Vagina (tissue), 2 donors: ENCODE data around the gene TNIP1. TPM values are rescaled to one million over a fixed set of nuclear protein-coding genes. Genes with fewer than 3 reads are reported as not detected.
A peak's percentile ranks its signal among the peaks of the same experiment; 100 is the strongest.

Experiments
- DNase-seq, 2 donors: peaks; one replicate each; pipeline ENCODE4 v3.0.0-alpha.2; 2017; ENCODE audit errors: extremely low spot score in 2 of 2
- H3K27ac ChIP-seq: fragments of 200-600 bp; sonication (generic); one replicate; pipeline ENCODE4 v1.5.1; 2019
- H3K27me3 ChIP-seq: fragments of 200-600 bp; sonication (generic); one replicate; pipeline ENCODE4 v1.5.1; 2019
- H3K36me3 ChIP-seq, 2 donors: fragments of 200-600 bp; sonication (generic); one replicate each; pipeline ENCODE4 v1.5.1; 2017 to 2019
- H3K4me1 ChIP-seq: fragments of 200-600 bp; sonication (generic); one replicate; pipeline ENCODE4 v1.5.1; 2019
- H3K4me3 ChIP-seq, 2 donors: fragments of 200-600 bp; sonication (generic); 1 replicate in 1 of 2; 2 replicates in 1 of 2; pipeline ENCODE4 v1.5.1; 2016 to 2019
- H3K9me3 ChIP-seq: fragments of 200-600 bp; sonication (generic); one replicate; pipeline ENCODE4 v1.5.1; 2019
- POLR2A ChIP-seq, 2 donors: fragments of 450-650 bp; IDR thresholded peaks; one replicate each; pipeline ENCODE4 v1.6.1; 2017; ENCODE audit warnings: antibody characterized with exemption in 2 of 2, mild to moderate bottlenecking in 2 of 2, moderate library complexity in 2 of 2
- POLR2AphosphoS5 ChIP-seq, 2 donors: sonication (generic); formaldehyde crosslinking; IDR thresholded peaks; one replicate each; pipeline ENCODE4 v1.9.0; 2017; ENCODE audit warnings: antibody characterized with exemption in 2 of 2, mild to moderate bottlenecking in 2 of 2, low read depth in 1 of 2; ENCODE audit not compliant: insufficient read depth in 1 of 2
- intact Hi-C: fragments of 100-400 bp; cut with DNase I; formaldehyde crosslinking; loops from one replicate; pipeline ENCODE4 v1.15.1; 2023
- total RNA-seq: library from RNA; depleted of rRNA; stranded (reverse); fragments of >200 nt; gene quantifications from one replicate; pipeline ENCODE4 v1.2.3, GENCODE V29; 2016
- TF ChIP-seq, protein P1 (sequence below), 3 experiments: fragments of 450-650 bp in 2 of 3; fragments of 200-600 bp in 1 of 3; sonication (generic) in 1 of 3; IDR thresholded peaks; one replicate each; pipeline ENCODE4 v1.5.1; 2017 to 2019; ENCODE audit warnings: antibody characterized with exemption in 3 of 3, mild to moderate bottlenecking in 2 of 3, moderate library complexity in 2 of 3

TNIP1 gene
- total RNA-seq, 1 donor from 2014 or later, result 92.6 TPM

DNA sequence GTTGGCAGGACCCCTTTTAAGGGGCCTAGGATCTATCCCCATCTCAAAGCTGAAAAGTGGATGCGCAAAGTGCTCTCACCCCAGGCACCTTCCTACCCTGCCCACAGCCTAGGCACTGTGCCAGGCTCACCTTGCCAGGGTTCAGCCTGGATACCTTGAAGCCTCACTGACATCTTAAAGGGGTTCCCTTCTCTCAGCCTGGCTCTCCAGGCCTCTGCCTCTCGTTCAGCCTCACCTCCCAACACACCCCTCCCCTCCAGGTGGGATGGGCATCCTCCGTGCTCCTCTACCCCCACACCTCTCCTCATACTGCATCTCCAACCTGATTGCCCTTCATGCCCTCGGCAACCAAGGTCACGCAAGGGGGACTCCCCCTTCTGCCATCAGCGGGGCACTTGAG lies 25.5 kb downstream of the TNIP1 start:
- no peak overlapping the region for H3K4me3 ChIP-seq
- no peaks in the 10 kb centered on the region for H3K9me3 ChIP-seq
- DNase-seq, result no peak
- H3K27me3 ChIP-seq, result no peaks in the 10 kb centered on the region
- H3K4me1 ChIP-seq, result peaks cover 23% of the 10 kb centered on the region
- peaks cover 0 to 64% of the 10 kb centered on the region in 2 donors for H3K36me3 ChIP-seq
- no peak overlapping the region for H3K27ac ChIP-seq
- intact Hi-C loops, result no loop called here
- TF ChIP-seq POLR2AphosphoS5 (IDR thresholded peaks at IDR 0.05; ENCODE audit: insufficient read depth in 1 of 2, low read depth in 1 of 2) (no peak), POLR2A (IDR thresholded peaks at IDR 0.05) (no peak)
- TF ChIP-seq, protein P1, sequence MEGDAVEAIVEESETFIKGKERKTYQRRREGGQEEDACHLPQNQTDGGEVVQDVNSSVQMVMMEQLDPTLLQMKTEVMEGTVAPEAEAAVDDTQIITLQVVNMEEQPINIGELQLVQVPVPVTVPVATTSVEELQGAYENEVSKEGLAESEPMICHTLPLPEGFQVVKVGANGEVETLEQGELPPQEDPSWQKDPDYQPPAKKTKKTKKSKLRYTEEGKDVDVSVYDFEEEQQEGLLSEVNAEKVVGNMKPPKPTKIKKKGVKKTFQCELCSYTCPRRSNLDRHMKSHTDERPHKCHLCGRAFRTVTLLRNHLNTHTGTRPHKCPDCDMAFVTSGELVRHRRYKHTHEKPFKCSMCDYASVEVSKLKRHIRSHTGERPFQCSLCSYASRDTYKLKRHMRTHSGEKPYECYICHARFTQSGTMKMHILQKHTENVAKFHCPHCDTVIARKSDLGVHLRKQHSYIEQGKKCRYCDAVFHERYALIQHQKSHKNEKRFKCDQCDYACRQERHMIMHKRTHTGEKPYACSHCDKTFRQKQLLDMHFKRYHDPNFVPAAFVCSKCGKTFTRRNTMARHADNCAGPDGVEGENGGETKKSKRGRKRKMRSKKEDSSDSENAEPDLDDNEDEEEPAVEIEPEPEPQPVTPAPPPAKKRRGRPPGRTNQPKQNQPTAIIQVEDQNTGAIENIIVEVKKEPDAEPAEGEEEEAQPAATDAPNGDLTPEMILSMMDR (IDR thresholded peaks at IDR 0.05), result no peak

DNA sequence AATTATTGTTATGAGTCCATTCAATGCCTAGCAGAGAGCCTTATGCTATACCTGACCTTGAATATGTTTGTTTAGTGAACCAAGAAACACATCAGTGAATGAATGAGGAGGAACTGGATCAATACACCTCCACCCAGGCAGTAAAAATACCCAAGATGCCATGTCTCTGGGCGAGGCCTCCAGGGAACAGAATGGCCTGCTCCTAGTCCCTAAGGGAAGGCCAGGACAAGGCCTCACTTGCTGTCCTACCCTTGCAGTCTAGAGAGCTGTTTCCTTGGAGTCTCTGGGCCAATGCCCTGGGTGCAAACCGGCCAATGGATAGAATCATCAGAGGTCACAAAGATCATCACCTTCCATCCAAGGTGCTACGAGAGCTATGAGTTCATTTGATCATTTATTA lies 26.1 kb downstream of the TNIP1 start:
- H3K9me3 ChIP-seq, result no peaks in the 10 kb centered on the region
- peaks cover 0 to 64% of the 10 kb centered on the region in 2 donors for H3K36me3 ChIP-seq
- H3K27ac ChIP-seq, result no peak overlapping the region

DNA sequence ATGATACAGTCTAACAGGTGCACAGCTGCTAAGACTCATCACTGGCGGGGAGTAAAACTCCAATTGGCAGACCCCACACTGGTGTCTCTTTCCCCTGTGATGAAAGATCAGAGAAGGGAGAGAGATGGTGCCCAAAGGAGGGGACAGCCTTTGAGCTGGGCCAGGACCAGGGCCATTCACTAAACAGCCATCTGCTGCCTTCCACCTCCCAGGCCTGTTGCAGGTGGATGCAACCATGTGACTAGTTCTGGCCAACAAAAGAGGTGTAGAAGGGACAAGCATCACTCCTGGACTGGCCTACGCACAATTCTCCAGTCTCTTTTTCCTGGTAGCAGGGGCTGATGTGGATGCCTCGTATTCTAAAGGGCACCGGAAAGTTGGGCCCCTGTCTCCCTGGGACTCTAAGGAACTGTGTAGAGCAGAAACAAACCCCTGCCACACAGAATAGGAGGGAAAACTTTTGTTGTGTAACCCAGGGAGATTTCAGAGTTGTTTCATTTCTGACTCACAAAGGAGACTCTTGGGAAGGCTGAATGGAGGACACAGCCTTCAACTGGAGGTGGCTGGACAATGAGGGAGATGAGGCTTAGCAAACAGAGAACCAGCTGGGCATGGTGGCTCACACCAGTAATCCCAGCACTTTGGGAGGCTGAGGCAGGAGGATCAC lies 26.9 kb downstream of the TNIP1 start:
- intact Hi-C loops, result loop anchor here (5.0 kb wide), 1 partner anchor 63 kb away; no protein-coding TSS in a partner anchor
- H3K36me3 ChIP-seq, result peaks cover 0 to 71% of the 10 kb centered on the region in 2 donors

More for the DNA sequence above, 26.1 kb downstream of the TNIP1 start:
- TF ChIP-seq, protein P1 (IDR thresholded peaks at IDR 0.05), result no peak
- TF ChIP-seq POLR2AphosphoS5 (IDR thresholded peaks at IDR 0.05; ENCODE audit: insufficient read depth in 1 of 2, low read depth in 1 of 2), result no peak
- DNase-seq, result no peak
- peaks cover 17% of the 10 kb centered on the region for H3K4me1 ChIP-seq
- intact Hi-C loops, result loop anchor here (5.0 kb wide), 1 partner anchor 63 kb away; no protein-coding TSS in a partner anchor
- H3K27me3 ChIP-seq, result no peaks in the 10 kb centered on the region
- H3K4me3 ChIP-seq, result no peak overlapping the region

DNA sequence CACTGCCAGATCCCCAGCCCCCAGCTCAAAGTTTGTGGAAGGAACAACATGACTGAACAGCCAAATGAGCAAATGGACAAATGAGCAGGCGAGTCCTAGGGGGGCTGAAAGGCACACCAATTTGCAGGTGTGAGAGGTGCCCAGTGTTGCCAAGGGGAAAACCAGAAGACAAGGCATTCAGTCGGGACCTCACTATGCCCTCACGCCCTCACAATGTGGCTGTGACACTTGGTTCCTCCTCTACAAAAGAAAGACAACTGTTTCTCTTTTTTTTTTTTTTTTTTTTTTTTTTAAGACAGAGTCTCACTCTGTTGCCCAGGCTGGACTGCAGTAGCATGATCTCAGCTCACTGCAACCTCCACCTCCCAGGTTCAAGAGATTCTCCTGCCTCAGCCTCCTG lies 28.0 kb downstream of the TNIP1 start:
- peaks cover 0 to 71% of the 10 kb centered on the region in 2 donors for H3K36me3 ChIP-seq
- H3K9me3 ChIP-seq, result no peaks in the 10 kb centered on the region
- intact Hi-C loops, result loop anchor here (5.0 kb wide), 1 partner anchor 64 kb away; no protein-coding TSS in a partner anchor
- TF ChIP-seq POLR2AphosphoS5 (IDR thresholded peaks at IDR 0.05; ENCODE audit: insufficient read depth in 1 of 2, low read depth in 1 of 2) (no peak), POLR2A (IDR thresholded peaks at IDR 0.05) (no peak)
- TF ChIP-seq, protein P1 (IDR thresholded peaks at IDR 0.05), result no peak
- no peak overlapping the region for H3K4me3 ChIP-seq
- H3K27ac ChIP-seq, result peak overlapping the region; percentile 41
- H3K4me1 ChIP-seq, result peaks cover 13% of the 10 kb centered on the region
- DNase-seq, result no peak
- H3K27me3 ChIP-seq, result no peaks in the 10 kb centered on the region

More for the DNA sequence above, 26.9 kb downstream of the TNIP1 start:
- H3K4me3 ChIP-seq, result no peak overlapping the region
- no peak overlapping the region for H3K27ac ChIP-seq
- peaks cover 9% of the 10 kb centered on the region for H3K4me1 ChIP-seq
- H3K27me3 ChIP-seq, result no peaks in the 10 kb centered on the region
- DNase-seq, result no peak
- TF ChIP-seq, protein P1 (IDR thresholded peaks at IDR 0.05), result no peak
- TF ChIP-seq POLR2A (IDR thresholded peaks at IDR 0.05), result no peak
- TF ChIP-seq POLR2AphosphoS5 (IDR thresholded peaks at IDR 0.05; ENCODE audit: insufficient read depth in 1 of 2, low read depth in 1 of 2), result no peak
- no peaks in the 10 kb centered on the region for H3K9me3 ChIP-seq
